Smooth muscle cell (in vitro differentiated cells): ENCODE measurements around the gene RREB1. TPM values are rescaled to one million over a fixed set of nuclear protein-coding genes. Genes with fewer than 3 reads are reported as not detected.

Experiments used
- DNase-seq: peaks from one replicate; lab custom pipeline; 2025; ENCODE audit not compliant: unreplicated experiment; lab: John Stamatoyannopoulos, UW
- H2AFZ ChIP-seq: fragments of 200-600 bp; sonication (generic); 2 replicates; pipeline ENCODE4 v1.6.0; 2016; ENCODE audit warnings: antibody characterized with exemption, low read depth, mild to moderate bottlenecking
- H3F3A ChIP-seq: fragments of 200-600 bp; sonication (generic); 2 replicates; pipeline ENCODE4 v1.6.0; 2017; ENCODE audit warnings: antibody characterized with exemption, low read depth
- H3K27ac ChIP-seq: fragments of 200-600 bp; sonication (generic); 2 replicates; pipeline ENCODE4 v1.5.1; 2016; ENCODE audit warnings: low read depth, mild to moderate bottlenecking
- H3K27me3 ChIP-seq: fragments of 200-600 bp; sonication (generic); 2 replicates; pipeline ENCODE4 v1.6.1; 2016; ENCODE audit warnings: low read depth, mild to moderate bottlenecking
- H3K36me3 ChIP-seq: fragments of 200-600 bp; sonication (generic); 2 replicates; pipeline ENCODE4 v1.5.1; 2016; ENCODE audit warnings: low read depth
- H3K4me1 ChIP-seq: fragments of 200-600 bp; sonication (generic); 2 replicates; pipeline ENCODE4 v1.5.1; 2016; ENCODE audit warnings: low read depth
- H3K4me2 ChIP-seq: fragments of 200-600 bp; sonication (generic); 2 replicates; pipeline ENCODE4 v1.6.0; 2016; ENCODE audit warnings: mild to moderate bottlenecking
- H3K4me3 ChIP-seq: fragments of 200-600 bp; sonication (generic); 2 replicates; pipeline ENCODE4 v1.5.1; 2016; ENCODE audit warnings: mild to moderate bottlenecking
- H3K79me2 ChIP-seq: fragments of 200-600 bp; sonication (generic); 2 replicates; pipeline ENCODE4 v1.6.0; 2016; ENCODE audit warnings: low read depth, mild to moderate bottlenecking
- H3K9ac ChIP-seq: fragments of 200-600 bp; sonication (generic); 2 replicates; pipeline ENCODE4 v1.6.0; 2016; ENCODE audit warnings: low read depth
- H3K9me3 ChIP-seq: fragments of 200-600 bp; sonication (generic); replicated peaks from 2 replicates; pipeline ENCODE4 v1.5.1; 2016; ENCODE audit warnings: low read depth
- H4K20me1 ChIP-seq: fragments of 200-600 bp; sonication (generic); 2 replicates; pipeline ENCODE4 v1.6.0; 2016; ENCODE audit warnings: low read depth
- WGBS: methylation state at CpG from one replicate; pipeline ENCODE4 v1.1.7; 2016; ENCODE audit warnings: low lambda C conversion rate; 5-methylcytosine and 5-hydroxymethylcytosine counted together
- polyA plus RNA-seq: library from polyadenylated mRNA; unstranded; fragments of >200 nt; fragmentation: Nextera tagmentation; extraction: Ambion mirVana; gene quantifications from 2 replicates; pipeline ENCODE4 v1.2.1, GENCODE V29; 2016
- total RNA-seq: library from RNA; depleted of rRNA; stranded (reverse); fragments of >200 nt; gene quantifications from 2 replicates; pipeline ENCODE4 v1.2.3, GENCODE V29; 2014
- TF ChIP-seq, protein P1 (sequence below): fragments of 200-600 bp; sonication (generic); IDR thresholded peaks from 2 replicates; pipeline ENCODE4 v1.5.1; 2017; ENCODE audit warnings: borderline replicate concordance, mild to moderate bottlenecking, antibody characterized with exemption; ENCODE audit not compliant: insufficient read depth, poor library complexity, severe bottlenecking

The RREB1 gene
- total and polyA plus RNA-seq, 2 experiments from 2014 or later: 13.2 to 26.1 TPM

DNA sequence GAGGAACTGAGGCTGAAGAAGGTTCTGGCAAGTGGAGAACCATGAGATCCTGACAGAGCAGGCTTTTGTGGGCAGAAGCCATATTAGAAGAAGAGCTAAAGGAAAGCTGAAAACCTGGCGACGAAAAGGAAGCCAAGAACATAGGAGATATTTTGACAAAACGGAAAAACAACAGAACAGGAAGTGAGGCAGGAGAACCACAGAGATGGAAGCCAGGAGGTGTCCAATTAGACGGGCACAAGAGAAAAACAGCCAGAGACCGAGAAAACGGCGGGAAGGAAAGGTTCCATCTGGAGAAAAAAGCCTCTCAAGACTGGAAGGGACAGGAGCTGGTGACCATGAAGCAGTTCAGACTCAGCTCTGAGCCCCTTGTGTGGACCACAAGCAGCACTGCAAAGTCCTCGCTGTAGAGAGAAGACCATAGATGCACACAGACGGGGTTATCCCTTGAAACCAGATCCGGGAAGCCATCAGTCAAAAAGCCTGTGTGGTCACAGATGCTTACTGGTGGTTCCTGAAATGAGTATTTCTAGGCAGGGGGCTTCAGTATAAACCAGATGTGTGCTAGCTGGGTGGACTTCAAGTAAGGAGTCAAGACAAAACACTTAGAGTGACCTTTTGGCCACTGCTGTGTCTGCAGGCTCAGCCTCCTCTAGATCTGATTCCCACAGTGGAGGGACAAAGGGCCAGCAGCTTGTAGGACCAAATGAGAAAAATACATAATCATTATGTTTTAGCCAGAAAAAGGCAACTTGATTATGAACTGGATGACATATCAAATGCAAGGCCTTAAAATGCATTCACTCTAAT lies 174.5 kb downstream of the RREB1 start:
- Histone ChIP-seq H3K36me3 (peaks cover 10% of the 10 kb centered on the region), H3K27ac (no peak overlapping the region), H3K9ac (no peak overlapping the region), H4K20me1 (peaks cover 12% of the 10 kb centered on the region), H3K4me3 (no peak overlapping the region), H3K79me2 (no peaks in the 10 kb centered on the region), H3K4me2 (no peak overlapping the region), H3K9me3 (no peaks in the 10 kb centered on the region), H3K4me1 (no peaks in the 10 kb centered on the region), H3F3A (peaks cover 22% of the 10 kb centered on the region), H2AFZ (no peak overlapping the region), H3K27me3 (no peaks in the 10 kb centered on the region)
- TF ChIP-seq, protein P1, sequence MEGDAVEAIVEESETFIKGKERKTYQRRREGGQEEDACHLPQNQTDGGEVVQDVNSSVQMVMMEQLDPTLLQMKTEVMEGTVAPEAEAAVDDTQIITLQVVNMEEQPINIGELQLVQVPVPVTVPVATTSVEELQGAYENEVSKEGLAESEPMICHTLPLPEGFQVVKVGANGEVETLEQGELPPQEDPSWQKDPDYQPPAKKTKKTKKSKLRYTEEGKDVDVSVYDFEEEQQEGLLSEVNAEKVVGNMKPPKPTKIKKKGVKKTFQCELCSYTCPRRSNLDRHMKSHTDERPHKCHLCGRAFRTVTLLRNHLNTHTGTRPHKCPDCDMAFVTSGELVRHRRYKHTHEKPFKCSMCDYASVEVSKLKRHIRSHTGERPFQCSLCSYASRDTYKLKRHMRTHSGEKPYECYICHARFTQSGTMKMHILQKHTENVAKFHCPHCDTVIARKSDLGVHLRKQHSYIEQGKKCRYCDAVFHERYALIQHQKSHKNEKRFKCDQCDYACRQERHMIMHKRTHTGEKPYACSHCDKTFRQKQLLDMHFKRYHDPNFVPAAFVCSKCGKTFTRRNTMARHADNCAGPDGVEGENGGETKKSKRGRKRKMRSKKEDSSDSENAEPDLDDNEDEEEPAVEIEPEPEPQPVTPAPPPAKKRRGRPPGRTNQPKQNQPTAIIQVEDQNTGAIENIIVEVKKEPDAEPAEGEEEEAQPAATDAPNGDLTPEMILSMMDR: no peak
- no peak for DNase-seq
- WGBS: 94% methylated on average over 10 of the region's 10 CpGs

DNA sequence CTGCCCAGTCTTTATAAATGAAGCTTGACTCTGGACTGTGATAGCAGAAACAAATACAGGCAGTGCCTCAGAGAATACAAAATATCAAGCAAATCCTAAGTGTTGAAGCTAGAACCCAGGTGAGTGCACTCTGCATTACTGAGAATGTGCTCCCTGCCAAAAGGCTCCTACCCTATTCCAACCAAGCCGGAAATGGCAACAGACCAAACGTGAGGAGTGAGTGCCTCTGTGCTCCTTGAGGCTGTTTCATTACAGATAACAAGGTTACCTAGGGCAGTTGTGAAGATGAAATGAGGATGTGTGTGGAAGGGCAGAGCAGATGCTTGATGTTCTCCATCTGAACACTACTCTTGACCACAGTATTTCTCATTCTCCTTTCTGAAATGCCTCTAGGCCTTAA lies 175.9 kb downstream of the RREB1 start:
- DNase-seq: no peak
- H3K4me3 ChIP-seq: no peak overlapping the region
- H3F3A ChIP-seq: peaks cover 32% of the 10 kb centered on the region
- H2AFZ ChIP-seq: no peak overlapping the region
- no peaks in the 10 kb centered on the region for H3K27me3 ChIP-seq
- no peaks in the 10 kb centered on the region for H3K4me1 ChIP-seq
- H3K9ac ChIP-seq: no peak overlapping the region
- 90% methylated on average over 2 of the region's 2 CpGs for WGBS
- no peaks in the 10 kb centered on the region for H3K79me2 ChIP-seq
- peaks cover 22% of the 10 kb centered on the region for H3K36me3 ChIP-seq
- no peak overlapping the region for H3K27ac ChIP-seq
- H4K20me1 ChIP-seq: peaks cover 23% of the 10 kb centered on the region
- no peak overlapping the region for H3K4me2 ChIP-seq
- TF ChIP-seq, protein P1: no peak
- no peaks in the 10 kb centered on the region for H3K9me3 ChIP-seq

GRCh38 chr6:7285416-7285815 lies 177.7 kb downstream of the RREB1 start:
- Histone ChIP-seq H3K4me1 (no peaks in the 10 kb centered on the region), H3K27me3 (no peaks in the 10 kb centered on the region), H3K9me3 (no peaks in the 10 kb centered on the region), H3F3A (peaks cover 40% of the 10 kb centered on the region), H3K4me2 (no peak overlapping the region), H3K36me3 (peaks cover 38% of the 10 kb centered on the region), H3K4me3 (no peak overlapping the region), H3K9ac (no peak overlapping the region), H3K79me2 (no peaks in the 10 kb centered on the region), H4K20me1 (peaks cover 39% of the 10 kb centered on the region), H3K27ac (no peak overlapping the region), H2AFZ (no peak overlapping the region)
- 95% methylated on average over 6 of the region's 6 CpGs for WGBS
- TF ChIP-seq, protein P1: no peak
- no peak for DNase-seq

- no peaks in the 10 kb centered on the region for H3K4me1 ChIP-seq
- no peak for DNase-seq
- no peak overlapping the region for H3K9ac ChIP-seq
- H2AFZ ChIP-seq: no peak overlapping the region
- H3K27ac ChIP-seq: no peak overlapping the region
- no peak overlapping the region for H3K4me3 ChIP-seq
- H3K27me3 ChIP-seq: no peaks in the 10 kb centered on the region
- H3K9me3 ChIP-seq: no peaks in the 10 kb centered on the region
- peaks cover 80% of the 10 kb centered on the region for H4K20me1 ChIP-seq
- H3K36me3 ChIP-seq: peaks cover 43% of the 10 kb centered on the region
- H3K79me2 ChIP-seq: no peaks in the 10 kb centered on the region
- peaks cover 40% of the 10 kb centered on the region for H3F3A ChIP-seq
- WGBS: 100% methylated on average over 1 of the region's 1 CpG
- TF ChIP-seq, protein P1: no peak
- no peak overlapping the region for H3K4me2 ChIP-seq
These were observed 182.3 kb downstream of the RREB1 start for GRCh38 chr6:7290079-7290478.
